HG02678 (cell line): ENCODE data around the gene ZFYVE27.
A peak's percentile ranks its signal among the peaks of the same experiment; 100 is the strongest.
"Not testable (repeated sequence)": the region's sequence is repeated elsewhere in the genome, so short reads cannot be mapped to it uniquely, and the experiment has no call there.

Source experiments
- ATAC-seq: cut with Tn5 transposase; IDR thresholded peaks from one replicate; pipeline ENCODE4 v1.9.1; 2021; ENCODE audit warnings: mild to moderate bottlenecking, moderate library complexity; ENCODE audit not compliant: unreplicated experiment

ZFYVE27 gene, protein sequence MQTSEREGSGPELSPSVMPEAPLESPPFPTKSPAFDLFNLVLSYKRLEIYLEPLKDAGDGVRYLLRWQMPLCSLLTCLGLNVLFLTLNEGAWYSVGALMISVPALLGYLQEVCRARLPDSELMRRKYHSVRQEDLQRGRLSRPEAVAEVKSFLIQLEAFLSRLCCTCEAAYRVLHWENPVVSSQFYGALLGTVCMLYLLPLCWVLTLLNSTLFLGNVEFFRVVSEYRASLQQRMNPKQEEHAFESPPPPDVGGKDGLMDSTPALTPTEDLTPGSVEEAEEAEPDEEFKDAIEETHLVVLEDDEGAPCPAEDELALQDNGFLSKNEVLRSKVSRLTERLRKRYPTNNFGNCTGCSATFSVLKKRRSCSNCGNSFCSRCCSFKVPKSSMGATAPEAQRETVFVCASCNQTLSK

DNA sequence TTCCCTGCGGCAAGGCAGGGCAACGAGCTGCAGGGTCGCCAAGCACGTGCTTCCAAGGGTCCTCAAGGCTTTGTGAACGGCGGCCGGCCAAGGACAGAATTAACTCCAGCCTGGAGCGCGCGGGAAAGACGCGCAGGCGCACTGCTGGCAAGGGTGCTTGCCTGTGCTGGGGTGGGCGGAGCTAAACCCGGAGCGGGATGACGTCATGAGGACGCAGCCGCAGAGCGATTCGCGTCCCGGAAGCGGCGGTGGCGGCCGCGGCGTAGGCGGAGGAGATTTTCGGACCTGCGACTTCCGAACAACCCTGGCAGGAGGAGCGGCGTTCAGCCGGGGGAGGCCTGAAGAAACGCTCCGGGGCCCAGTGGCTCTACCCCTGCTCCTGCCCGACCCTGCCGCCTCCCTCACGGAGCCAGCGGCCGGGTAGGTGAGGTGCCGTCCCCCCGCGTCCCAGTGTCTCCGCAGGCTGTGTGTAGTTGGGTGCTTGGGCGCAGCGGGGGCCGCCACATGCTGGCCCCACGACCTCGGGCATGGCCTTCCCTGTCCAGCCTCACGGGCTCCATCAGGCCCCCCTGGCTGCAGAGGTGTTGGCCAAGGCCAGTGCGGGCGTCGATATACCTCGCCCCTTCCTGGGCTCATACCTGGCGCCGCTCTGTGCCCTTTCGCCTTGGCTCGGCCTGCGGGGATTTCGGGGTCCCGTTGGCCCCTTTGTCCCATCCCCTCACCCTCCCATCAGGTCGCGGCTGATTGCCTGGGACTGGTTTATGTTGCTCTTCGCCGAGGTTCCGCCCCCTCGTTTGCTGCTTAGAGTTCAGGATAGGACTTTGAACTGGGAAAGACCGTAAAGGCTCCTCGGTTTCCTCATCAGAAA is at the start of gene ZFYVE27:
ZFYVE27 (plus strand) TSS at position 227 of the 868 bp plus-strand sequence. CDS start 1,350 bp downstream, outside the sequence.
- peak; percentile 88 for ATAC-seq

DNA sequence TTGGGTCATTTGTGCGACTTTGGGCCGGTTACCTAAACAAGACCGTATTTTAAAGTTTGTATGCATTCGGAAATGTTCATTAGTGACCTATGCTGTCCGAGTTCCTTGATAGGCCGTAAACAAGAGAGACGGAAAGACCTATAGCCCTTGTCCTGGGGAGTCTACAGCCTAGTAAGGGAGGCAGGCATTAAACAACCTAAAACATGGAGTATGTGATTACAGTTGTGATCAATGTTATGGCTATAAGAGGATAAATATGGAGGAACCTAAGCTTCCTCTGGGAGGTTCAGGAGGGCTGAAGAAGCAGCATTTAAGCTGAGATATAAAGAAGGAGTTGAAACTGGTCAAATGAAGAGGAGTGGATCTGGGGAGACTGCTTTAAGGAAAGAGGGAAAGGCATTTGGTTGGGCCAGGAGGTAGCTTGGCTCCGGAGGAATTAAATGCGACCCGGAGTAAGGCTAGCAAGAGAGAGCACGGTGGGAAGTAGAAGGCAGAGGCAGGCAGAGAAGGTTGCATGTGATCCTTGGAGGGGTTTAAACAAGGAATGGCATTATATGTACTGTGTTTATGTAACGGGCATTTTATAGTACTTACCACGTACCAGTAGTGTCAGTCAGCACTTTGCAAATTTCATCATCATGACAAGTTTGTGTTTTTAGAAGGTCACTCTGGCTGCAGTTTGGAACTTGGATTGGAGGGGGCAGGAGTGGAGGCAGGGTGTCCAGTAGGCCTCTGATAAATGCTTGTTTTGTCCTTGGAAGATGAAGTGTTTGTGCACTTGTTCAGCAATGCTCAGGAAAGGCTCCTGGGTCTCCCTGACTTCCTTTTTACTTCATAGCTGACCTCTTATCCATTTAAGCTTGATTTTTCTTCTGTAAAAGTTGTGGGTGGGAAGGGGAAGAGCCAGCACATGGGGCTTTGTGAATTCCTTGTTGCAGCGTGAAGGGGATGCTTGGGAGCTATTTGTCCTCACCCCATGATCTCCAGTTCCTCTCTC is 48.8 kb upstream of the ZFYVE27 start:
- ATAC-seq: no peak

DNA sequence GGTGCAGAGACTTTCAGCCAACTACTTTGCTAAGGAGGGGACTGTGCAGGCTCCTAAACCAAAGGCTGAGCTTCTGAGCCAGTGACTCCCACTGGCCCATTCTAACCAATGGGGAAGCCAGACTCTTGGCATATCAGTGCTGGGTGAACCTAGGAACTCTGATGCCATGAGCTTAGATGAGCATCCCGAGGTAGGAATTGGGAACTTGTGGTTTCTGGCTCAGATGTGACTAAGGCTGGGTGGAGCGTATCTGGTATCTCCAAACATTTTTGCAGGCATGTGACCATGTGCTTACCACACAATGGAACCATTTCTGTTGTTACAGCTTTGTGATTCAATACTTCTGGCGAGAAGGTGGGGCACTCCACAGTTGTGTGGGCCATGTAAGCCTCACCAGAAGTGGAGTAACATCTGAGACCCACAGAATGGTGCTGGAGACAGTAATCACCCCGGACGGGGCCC is 47.3 kb upstream of the ZFYVE27 start:
- no peak for ATAC-seq

DNA sequence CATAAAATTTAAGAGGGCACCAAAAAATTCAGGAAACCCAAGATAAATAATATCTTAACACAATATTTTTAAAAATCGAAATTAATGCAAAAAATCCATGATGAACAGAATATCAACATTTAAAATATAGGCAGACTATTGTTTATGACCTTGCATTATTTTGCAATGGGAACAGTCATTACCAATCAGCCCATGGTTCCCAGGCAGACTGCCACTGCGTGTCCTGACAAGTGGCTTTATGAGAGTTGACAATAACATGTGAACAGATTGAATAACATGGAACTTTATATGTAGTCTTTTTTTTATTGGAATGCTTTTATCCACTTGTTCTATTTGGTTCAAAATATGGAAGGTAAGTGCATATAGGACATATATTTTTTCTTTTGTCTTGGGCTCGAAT is 46.8 kb upstream of the ZFYVE27 start:
- no peak for ATAC-seq

DNA sequence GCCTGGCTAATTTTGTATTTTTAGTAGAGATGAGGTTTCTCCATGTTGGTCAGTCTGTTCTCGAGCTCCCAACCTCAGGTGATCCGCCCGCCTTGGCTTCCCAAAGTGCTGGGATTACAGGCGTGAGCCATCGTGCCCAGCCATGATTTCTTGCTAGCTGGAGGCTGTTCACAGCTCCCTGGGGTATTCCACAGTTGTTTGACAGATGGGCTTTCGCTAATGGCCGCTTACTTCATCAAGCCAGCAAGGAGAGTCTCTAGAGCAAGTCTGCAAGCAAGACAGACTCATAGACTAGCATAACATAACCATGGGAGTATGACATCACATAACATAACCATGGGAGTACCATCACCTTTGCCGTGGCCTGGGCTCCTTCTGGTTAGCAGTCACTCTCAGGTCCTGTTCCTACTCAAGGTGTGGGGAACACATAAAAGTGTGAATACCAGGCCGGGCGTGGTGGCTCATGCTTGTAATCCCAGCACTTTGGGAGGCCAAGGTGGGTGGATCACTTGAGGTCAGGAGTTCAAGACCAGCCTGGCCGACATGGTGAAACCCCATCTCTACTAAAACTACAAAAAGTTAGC is 38.8 kb upstream of the ZFYVE27 start:
- ATAC-seq: not testable (repeated sequence)

DNA sequence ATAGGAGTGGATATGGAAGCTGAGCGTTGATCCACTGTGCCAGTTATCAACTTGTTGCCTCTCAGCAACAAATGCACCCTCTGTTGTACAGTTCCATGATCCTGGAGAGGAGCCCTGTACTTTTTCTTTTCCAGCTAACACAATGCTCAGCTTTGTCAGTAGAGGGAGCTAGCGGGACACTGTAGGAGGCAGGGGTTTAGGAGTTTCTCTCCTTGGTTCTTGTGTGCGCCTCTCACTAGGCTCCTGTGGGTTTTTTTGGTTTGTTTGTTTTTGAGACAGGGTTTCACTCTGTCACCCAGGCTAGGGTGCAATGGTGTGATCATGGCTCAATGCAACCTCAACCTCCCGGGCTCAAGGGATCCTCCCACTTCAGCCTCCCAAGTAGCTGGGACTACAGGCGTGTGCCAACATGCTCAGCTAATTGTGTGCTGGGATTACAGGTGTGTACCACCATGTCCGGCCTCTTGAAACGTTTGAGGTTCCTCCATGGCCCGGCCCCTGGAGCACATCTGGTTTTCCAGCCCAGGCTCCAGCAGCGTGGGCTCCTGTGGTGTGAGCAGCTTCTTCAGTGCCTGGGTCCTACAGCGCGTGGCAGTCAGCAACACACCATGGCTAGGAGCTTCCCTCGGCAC is 35.4 kb upstream of the ZFYVE27 start:
- ATAC-seq: no peak

DNA sequence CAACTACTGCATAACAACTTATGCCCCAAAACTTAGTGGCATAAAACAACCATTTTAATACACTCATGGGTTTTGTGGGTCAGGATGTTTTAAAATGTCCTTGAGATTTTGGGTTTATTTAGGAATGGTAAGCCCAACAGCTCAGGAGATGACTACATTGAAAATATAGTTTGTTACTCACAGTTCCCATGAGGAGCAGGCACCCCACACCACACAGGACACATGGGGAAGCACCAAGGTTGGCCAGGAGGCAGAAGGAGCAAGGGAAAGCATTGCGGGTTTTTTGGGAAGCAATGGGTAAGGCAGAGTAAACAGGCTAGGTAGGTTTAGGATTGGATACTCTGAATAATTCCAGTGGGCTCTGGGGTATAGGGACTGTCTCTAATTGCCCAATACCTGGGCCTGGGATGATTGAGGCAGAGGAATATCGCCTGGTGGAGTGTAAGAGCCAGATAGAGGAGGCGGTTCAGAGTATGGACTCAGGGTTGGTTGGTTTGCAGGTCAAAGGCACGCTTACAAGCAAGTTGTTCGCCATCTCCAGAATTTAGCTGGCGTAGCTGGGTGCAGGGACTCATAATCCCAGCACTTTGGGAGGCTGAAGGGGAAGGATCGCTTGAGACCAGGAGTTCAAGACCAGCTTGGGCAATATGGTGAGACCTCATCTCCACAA is 33.4 kb upstream of the ZFYVE27 start:
- ATAC-seq: no peak

DNA sequence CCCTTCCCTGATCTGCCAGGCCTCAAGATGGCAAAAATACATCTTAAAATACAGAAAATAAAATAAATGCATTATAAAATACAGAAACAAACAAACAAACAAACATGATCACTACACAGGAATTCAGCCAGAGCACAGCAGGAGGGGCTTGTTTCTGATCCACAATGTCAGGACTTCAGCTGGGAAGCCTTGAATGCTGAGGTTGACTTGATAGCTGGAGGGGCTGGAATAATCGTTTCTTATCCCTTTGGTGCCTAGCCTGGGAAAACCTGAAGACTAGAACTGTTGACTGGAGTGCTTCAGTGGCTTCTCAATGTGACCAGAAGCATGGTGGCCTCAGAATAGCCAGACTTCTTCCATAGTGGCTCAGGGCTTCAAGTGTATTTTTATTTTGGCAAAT is 32.6 kb upstream of the ZFYVE27 start:
- ATAC-seq: no peak

DNA sequence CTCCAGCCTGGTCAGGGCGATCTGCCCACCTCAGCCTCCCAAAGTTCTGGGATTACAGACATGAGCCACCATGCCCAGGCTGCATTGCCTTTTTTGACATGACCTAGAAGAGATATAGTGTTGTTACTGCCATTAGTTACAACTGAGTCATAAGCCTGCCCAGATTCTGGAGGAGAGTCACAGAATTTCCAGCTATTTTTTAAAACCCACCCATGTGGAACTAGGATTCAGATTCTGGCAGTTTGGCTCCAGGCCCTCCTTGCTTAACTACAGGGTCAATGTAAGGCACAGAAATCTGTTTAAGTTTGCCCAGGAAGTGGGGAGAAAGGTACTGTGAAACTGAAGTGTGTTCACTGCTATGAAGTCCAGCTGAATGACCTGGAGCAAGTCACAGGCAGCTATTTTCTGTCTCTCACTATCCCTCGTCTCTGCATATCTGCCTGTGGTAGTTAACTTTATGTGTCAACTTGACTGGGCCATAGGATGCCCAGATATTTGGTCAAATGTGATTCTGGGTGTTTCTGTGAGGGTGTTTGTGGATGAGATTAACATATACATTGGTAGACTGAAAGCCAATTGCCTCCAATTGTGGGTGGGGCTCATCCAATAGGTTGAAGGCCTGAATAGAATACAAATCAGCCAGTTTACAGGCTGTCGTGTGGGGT is 31.8 kb upstream of the ZFYVE27 start:
- no peak for ATAC-seq

DNA sequence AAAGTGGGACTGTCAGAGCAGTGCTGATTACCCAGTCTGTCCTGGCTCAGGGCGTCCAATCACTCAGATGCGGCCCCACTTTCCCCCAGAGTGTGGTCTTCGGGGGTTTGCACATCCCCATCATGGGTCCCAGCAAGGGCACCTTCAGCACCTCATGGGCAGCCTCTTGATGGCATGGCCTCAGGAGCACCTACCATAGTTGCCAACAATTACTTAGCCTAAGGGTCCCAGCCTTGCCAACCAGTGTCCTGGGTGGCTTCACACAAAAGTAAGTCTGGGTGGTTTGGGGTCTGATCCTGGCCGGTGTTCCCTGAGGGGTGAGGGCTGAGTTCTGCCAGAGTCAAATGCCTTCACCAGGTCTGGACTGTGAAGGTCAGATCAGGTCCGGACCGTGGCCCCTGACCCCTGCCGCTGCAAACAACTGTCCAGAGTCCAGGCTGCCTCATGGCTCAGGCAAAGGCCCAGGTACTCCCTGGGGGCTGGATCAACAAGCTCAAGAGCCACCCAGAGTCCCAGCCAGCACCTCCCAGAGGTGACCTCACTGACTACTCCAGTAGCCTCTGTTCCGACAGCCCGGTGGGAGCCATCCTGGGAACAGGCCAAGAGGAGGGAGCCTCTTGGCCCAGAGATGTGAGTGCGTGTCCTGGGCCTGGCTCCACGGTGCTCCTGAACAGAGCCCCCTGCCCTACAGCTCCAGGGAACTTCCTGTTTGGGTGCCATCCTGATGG is 29.6 kb upstream of the ZFYVE27 start:
- ATAC-seq: no peak

DNA sequence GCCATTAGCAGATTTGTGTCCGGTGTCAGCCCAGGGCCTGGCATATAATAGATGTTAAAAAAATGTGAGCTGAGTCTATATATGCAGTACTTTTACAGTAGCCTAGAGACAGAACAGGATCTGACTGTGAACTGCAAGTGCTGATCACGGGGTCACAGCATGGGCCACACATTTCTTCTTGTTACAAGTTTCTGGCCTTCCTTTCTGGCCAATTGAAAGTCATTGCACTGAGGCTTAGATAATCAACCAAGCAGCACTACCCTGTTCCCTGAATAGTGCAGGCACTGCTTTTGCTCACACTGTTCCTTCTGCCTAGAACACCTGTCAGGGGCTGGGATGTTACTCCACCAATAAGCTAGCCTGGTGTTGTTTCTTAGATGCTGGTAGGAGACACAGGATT is 28.8 kb upstream of the ZFYVE27 start:
- no peak for ATAC-seq

DNA sequence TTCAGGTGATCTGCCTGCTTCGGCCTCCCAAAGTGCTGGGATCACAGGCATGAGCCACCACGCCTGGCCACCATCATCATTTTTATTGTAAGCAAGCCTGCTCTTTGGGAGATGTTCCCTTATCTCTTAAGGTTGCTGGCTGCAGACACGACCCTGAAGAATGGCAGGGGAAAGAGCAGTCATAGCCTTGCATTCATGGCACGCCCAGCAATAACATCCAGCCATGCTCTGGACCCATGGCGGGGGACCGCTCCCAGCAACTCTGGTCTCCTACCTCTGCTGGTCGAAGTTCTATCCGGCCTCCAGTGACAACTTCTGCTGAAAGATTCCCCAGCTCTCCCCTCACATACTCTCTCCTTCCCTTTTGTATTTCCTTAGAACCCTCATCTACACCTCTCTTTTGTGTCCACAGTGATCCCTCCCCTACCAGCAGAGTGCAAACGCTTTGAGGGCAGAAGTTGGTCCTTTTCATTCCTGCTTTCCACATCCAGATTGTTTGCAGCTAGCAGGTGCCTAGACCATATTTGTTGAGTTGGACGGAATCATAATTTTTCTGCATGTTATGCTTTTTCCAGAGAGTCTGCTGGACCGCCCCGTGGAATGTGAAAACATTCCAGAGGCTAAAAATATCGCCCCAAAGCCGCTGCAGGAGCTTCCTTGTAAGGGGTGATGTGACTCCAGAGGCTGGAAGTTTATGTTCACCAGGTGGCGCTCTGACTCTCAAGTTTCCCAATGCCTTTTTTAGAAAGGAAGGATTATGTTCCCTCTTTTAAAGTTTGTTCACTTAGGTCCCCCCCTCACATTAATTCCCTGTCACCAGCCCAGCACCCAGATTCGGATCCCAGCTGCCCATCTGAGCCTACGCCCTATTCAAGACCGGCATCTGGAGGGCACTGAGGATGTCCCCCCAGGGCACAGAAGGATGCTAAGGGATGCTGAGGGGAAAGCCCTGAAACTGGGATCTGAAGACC is 27.7 kb upstream of the ZFYVE27 start:
- no peak for ATAC-seq

DNA sequence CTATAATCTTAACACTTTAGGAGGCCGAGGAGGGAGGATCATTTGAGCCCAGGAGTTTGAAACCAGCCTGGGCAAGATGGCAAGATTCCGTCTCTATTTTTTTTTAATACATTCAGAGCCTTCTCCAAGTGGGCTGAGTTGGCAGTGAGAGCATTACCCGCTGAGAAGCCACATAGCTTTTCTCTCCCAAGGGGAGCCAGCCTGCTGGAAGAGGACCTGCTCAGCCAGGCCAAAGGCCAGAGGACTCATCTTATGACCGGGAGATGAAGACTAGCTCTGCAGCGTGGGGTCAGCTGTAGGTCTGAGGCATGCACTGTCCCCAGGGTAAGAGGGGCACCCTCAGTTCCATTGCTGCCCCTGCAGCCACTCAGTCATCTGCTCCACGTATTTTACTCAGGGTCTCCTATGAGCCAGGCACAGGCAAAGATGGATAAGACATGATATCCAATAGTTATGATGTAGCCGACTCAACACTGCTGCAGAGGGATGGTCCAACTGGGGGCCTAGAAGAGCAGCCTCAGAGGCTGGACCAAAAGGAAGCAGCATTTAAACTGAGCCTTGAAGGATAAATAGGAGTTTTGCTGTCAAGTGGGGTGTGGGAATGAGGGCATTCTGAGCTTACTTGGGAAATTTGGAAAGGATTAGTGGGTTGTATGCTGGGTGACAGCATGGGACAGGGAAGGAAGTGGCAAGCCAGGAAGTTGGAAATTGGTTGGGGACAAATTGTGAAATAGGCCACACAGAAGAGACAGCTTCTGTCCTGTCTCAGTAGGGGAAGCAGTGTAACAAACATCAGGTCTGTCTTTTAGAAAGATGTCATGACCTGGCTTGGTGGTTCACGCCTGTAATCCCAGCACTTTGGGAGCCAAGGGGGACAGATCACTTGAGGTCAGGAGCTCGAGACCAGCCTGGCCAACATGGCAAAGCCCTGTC is 25.0 kb upstream of the ZFYVE27 start:
- no peak for ATAC-seq

DNA sequence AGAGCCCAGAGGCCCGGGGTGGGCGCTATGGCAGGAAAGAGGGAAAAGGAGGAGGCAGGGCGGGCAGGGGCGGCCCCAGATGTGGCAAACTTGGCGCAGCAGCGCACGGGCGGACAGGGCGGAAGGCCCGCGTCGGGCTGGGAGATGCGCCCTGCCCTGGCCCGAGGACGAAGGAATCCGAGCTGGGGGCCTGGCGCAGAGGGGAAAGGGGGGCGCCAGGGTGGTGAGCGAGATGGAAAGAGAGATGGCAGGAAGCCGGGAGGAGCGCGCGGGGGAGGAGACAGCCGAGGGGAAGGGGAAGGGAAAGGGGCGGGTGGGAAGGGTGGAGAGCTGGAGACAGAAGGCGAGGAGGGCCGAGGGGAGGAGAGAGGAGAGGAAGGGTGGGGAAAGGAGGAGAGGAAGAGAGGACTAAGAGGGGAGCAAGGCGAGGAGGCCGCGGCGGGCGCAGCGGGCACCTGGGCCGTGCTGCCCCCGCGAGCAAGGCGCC is 23.5 kb upstream of the ZFYVE27 start, which contains the start of gene MARVELD1:
MARVELD1 (plus strand) TSS at position 392 of the 487 bp plus-strand sequence. CDS start 147 bp downstream, outside the sequence.
- ATAC-seq: no peak

DNA sequence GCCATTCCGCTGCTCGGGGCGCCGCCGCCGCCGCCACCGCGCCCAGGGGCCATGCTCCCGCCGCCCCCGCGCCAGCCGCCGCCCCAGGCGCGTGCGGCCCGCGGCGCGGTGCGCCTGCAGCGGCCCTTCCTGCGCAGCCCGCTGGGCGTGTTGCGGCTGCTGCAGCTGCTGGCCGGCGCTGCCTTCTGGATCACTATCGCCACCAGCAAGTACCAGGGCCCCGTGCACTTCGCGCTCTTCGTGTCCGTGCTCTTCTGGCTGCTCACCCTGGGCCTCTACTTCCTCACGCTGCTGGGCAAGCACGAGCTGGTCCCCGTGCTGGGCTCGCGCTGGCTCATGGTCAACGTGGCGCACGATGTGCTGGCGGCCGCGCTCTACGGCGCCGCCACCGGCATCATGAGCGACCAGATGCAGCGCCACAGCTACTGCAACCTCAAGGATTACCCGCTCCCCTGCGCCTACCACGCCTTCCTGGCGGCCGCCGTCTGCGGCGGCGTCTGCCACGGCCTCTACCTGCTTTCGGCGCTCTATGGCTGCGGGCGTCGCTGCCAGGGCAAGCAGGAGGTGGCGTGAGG is 23.0 kb upstream of the ZFYVE27 start:
- ATAC-seq: peak; percentile 78
